Choroid plexus epithelial cell (primary cell): ENCODE results near the gene INO80E.
A peak's percentile ranks its signal among the peaks of the same experiment; 100 is the strongest.

Source experiments
- DNase-seq: peaks from one replicate; pipeline ENCODE4 v3.0.0-alpha.2; 2010; ENCODE audit warnings: low read depth
- H3K4me3 ChIP-seq: 2 replicates; pipeline ENCODE4 v1.5.1; 2011; ENCODE audit warnings: low read depth, mild to moderate bottlenecking, control low read depth, low read length, moderate library complexity
- TF ChIP-seq, protein P1 (sequence below): conservative IDR thresholded peaks from 2 replicates; pipeline ENCODE4 v1.5.1; 2011; ENCODE audit warnings: low read depth, mild to moderate bottlenecking, control low read depth, inconsistent platforms, low read length, moderate library complexity

Gene INO80E

DNA sequence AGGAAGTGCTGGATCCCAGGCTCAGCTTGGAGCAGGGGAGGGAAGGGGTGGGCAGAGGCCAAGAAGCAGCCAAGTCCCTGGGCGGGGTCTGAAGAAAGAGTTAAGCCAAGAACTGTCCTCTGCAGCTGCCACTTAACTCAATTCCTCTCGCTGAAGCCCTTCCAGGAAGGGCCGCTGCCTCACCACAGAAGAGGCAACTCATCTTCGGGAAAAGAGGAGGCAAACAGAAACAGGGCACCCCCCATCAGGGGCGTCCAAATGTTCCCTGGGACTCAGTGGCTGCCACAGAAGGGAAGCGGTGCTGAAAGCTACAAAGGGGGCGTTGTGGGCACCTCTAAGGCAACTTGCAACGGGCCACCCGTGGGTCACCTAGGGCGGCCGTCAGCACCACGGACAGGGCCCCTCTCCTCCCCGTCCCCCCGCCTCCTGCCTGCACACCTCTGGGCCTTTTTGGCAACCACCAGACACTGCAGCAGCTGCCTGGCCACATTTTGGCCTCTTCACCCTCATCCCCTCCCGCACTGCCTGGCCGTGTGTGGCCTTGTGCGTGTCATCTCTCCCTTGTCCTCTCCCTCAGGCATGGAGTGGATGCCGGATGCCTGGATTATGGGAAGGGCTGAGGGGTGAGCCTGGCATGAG is 32.5 kb downstream of the INO80E start:
- TF ChIP-seq, protein P1, sequence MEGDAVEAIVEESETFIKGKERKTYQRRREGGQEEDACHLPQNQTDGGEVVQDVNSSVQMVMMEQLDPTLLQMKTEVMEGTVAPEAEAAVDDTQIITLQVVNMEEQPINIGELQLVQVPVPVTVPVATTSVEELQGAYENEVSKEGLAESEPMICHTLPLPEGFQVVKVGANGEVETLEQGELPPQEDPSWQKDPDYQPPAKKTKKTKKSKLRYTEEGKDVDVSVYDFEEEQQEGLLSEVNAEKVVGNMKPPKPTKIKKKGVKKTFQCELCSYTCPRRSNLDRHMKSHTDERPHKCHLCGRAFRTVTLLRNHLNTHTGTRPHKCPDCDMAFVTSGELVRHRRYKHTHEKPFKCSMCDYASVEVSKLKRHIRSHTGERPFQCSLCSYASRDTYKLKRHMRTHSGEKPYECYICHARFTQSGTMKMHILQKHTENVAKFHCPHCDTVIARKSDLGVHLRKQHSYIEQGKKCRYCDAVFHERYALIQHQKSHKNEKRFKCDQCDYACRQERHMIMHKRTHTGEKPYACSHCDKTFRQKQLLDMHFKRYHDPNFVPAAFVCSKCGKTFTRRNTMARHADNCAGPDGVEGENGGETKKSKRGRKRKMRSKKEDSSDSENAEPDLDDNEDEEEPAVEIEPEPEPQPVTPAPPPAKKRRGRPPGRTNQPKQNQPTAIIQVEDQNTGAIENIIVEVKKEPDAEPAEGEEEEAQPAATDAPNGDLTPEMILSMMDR: no peak
- H3K4me3 ChIP-seq: no peak overlapping the region
- DNase-seq: no peak

DNA sequence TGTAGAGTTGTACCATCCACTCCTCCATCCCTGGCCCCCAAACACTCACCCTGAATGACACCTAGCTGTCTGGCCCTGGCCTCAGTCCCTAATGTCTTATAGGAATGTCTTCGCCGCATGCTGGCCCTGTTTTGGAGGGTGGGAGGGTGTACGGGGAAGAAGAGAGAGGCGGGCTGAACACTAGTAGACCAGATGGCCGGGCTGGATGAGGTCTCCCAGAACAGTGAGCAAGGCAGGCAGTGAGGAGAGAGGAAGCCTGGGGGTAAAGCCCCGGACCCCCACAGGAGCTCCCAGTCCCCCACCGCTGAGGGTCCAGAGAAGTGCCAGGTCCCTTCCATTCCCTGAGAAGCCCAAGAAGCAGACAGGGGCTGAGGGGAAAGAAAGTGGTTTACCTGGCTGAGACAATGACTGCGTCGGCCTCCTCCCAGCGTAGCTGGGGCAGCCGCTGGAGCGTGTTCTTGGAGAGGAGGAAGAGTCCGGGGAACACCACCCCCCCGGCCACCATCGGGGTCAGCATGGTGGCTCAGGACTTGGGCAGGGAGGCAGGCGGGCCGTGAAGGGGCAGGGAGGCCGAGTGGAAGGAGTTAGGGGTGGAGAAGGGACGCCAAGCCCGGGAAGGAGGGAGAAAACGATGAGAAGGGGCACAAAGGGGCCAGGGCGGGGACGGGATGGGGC is 34.1 kb downstream of the INO80E start:
- no peak for DNase-seq
- TF ChIP-seq, protein P1: no peak
- H3K4me3 ChIP-seq: no peak overlapping the region

DNA sequence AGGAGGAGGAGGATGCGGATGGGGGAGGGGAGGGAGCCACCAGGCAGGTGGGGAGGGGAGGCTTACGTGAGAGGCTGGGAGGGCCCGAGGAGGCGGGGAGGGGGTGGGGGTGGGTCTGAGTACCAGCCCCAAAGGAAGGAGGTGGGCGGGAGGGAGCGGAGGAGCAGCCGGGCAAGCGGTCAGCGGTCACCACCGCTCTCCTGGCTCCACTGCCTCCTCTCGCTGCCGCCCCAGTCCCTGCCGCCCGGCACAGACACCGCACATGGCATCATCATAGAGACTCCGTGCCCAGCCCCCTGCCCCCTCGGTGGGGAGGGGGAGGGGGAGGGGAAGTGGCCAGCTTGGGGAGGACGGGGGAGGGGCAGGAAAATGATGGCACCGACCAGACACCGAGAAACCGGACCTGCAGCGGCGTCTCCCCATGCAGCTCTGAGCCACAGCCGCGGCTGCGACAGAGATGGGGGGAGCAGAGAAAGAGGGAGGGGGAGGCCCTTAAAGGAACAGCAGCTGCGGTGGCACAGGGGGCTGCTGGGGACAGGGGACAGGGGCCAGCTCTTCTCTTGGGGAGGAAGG is 34.9 kb downstream of the INO80E start, which contains the start of gene TLCD3B:
Gene TLCD3B (minus strand): TSS at position 431 of the 573 bp plus-strand sequence. CDS start 744 bp downstream, outside the sequence.
- no peak within 1 kb of the TSS for H3K4me3 ChIP-seq
- DNase-seq: no peak
- TF ChIP-seq, protein P1: no peak

DNA sequence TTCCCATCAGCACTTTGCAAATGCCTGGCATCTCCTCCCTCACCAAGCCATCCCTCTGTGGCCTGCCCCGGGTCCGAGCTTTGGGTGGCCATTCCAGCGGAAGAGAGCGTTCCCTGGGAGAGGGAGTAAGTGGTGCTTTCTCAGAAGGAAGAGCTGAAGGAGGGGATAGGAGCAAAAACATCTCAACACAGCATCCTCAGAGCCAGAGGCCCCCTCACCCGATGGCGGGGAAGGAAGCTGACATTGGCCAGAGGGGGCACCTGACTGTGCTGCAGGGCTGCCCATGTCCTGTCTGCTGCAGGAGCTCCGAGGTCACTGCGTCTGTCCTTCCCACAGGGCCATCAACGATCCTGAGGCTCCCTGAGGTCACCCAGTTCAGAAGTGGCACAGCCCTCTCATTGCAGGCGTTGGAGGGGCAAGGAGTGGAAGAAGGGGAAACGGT is 35.5 kb downstream of the INO80E start:
- TF ChIP-seq, protein P1: no peak
- no peak for DNase-seq
- no peak overlapping the region for H3K4me3 ChIP-seq

DNA sequence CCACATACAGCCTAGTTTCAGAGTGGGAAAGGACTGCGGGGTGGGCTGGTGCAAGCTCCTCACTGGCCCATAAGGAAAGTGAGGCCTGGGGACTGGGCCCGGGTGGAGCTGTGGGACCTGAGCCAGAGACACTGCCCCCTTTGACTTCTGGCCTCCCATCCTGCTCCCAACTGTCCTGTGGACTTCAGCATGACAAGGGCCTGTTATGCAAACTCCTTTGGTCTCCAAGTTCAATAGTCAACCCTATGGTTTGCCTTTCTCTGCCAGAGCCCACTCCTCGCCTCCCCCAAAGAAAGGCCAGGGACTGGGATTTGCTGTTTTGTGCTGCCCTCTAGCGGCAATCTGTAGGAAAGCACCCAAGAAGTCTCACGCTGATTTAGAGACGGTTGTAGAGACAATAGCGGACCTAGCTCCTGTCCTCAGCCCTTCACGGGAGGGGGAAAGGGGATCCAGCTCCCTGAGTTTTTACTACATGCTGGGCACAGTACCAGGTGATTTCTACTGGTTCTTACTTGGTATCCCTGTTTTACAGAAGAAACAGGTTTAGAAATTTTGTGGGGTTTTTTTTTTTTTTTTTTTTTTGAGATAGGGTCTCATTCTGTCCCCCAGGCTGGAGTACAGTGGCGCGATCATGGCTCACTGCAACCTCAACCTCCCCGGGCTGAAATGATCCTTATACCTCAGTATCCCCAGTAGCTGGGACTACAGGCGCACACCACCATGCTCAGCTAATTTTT is 36.2 kb downstream of the INO80E start:
- DNase-seq: peak; percentile 81
- TF ChIP-seq, protein P1: peak; percentile 83
- no peak overlapping the region for H3K4me3 ChIP-seq

DNA sequence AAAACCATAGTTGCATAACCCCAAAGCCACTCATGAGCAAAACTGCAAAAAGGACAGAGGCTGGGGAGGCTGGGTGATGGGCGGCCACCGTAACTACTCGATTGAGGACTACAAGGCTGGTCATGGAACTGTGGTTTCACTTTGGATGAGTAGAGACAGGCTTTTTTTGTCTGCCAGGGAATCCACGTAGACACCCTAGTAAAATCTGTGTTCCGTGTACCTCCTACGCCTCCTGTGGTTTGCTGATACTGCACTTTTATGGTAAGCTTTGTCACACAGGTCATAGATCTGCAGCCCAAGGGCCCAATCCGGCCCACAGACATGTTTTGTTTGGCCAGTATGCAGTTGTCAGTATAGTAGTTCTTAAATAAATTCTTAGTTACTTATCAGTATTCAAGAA is 37.2 kb downstream of the INO80E start:
- no peak for DNase-seq
- no peak overlapping the region for H3K4me3 ChIP-seq
- TF ChIP-seq, protein P1: no peak
